ENCODE measurements around the gene MLLT10. TPM values are rescaled to one million over a fixed set of nuclear protein-coding genes. Genes with fewer than 3 reads are reported as not detected.

Gene MLLT10
- total RNA-seq, 6 experiments from 2014 or later = 15.8 to 49.4 (median 20.1) TPM

GRCh38 chr10:21603721-21604120 is 69.7 kb downstream of the MLLT10 start:
- Histone ChIP-seq H3K4me1 (peaks cover 0 to 6% (median 0%) of the 10 kb centered on the region in 4 donors), H3K4me3 (no peak overlapping the region), H3K9me3 (peaks cover 0 to 1% (median 0%) of the 10 kb centered on the region in 4 donors), H3K36me3 (peaks cover 0 to 11% (median 0%) of the 10 kb centered on the region in 4 donors), H3K27me3 (no peaks in the 10 kb centered on the region), H3K27ac (no peak overlapping the region)
- ATAC-seq (no peak), DNase-seq (no peak)
- intact Hi-C loops (cut with DNase I) = no loop called here
- no peak for TF ChIP-seq POLR2A (IDR thresholded peaks at IDR 0.05)
- TF ChIP-seq, protein P1, sequence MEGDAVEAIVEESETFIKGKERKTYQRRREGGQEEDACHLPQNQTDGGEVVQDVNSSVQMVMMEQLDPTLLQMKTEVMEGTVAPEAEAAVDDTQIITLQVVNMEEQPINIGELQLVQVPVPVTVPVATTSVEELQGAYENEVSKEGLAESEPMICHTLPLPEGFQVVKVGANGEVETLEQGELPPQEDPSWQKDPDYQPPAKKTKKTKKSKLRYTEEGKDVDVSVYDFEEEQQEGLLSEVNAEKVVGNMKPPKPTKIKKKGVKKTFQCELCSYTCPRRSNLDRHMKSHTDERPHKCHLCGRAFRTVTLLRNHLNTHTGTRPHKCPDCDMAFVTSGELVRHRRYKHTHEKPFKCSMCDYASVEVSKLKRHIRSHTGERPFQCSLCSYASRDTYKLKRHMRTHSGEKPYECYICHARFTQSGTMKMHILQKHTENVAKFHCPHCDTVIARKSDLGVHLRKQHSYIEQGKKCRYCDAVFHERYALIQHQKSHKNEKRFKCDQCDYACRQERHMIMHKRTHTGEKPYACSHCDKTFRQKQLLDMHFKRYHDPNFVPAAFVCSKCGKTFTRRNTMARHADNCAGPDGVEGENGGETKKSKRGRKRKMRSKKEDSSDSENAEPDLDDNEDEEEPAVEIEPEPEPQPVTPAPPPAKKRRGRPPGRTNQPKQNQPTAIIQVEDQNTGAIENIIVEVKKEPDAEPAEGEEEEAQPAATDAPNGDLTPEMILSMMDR (IDR thresholded peaks at IDR 0.05) = no peak

DNA sequence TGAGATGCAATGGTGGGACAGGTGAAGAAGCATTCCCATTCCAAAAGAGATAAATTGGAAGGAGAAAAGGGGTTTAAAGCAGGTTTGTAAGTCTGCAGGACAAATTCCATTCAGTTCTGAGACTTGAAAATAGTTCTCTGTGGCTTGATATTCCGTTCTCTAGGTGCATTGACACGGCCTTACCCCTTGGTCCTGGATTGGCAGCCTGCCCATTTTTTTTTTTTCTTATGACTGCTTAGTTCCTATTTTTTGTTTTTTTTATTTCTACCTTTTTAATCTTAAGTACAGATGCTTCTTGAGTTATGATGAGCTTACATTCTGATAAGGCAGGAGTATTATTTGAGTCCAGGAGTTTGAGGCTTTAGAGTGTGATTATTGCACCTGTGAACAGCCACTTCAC is 70.6 kb downstream of the MLLT10 start:
- ATAC-seq = peak in 1 of 4 donors; percentile 39
- no peaks in the 10 kb centered on the region for H3K27me3 ChIP-seq
- peaks cover 0 to 11% (median 0%) of the 10 kb centered on the region in 4 donors for H3K36me3 ChIP-seq
- TF ChIP-seq POLR2A (IDR thresholded peaks at IDR 0.05) = no peak
- TF ChIP-seq, protein P1 (IDR thresholded peaks at IDR 0.05) = no peak
- intact Hi-C loops (cut with DNase I) = no loop called here
- H3K27ac ChIP-seq = no peak overlapping the region
- no peak overlapping the region for H3K4me3 ChIP-seq
- 13% methylated on average over 2 of the region's 2 CpGs for WGBS (ENCODE audit: insufficient coverage, low coverage, low lambda C conversion rate, missing lambda C conversion rate)
- H3K4me1 ChIP-seq = peaks cover 0 to 1% (median 0%) of the 10 kb centered on the region in 4 donors
- H3K9me3 ChIP-seq = peaks cover 0 to 3% (median 0%) of the 10 kb centered on the region in 4 donors
- DNase-seq = no peak

- no peak overlapping the region for H3K27ac ChIP-seq
- DNase-seq (no peak), ATAC-seq (no peak)
- intact Hi-C loops (cut with DNase I) = no loop called here
- TF ChIP-seq, protein P1 (IDR thresholded peaks at IDR 0.05) = no peak
- no peak for TF ChIP-seq POLR2A (IDR thresholded peaks at IDR 0.05)
- WGBS (ENCODE audit: insufficient coverage, low coverage, low lambda C conversion rate, missing lambda C conversion rate) = 71% methylated on average over 1 of the region's 2 CpGs
- peaks cover 0 to 11% (median 0%) of the 10 kb centered on the region in 4 donors for H3K36me3 ChIP-seq
- no peak overlapping the region for H3K4me3 ChIP-seq
- H3K9me3 ChIP-seq = peaks cover 0 to 3% (median 0%) of the 10 kb centered on the region in 4 donors
- no peaks in the 10 kb centered on the region for H3K27me3 ChIP-seq
- peaks cover 0 to 11% (median 0%) of the 10 kb centered on the region in 4 donors for H3K4me1 ChIP-seq
These were observed 73.9 kb downstream of the MLLT10 start for GRCh38 chr10:21607907-21608306.

- TF ChIP-seq, protein P1 (IDR thresholded peaks at IDR 0.05) = no peak
- TF ChIP-seq POLR2A (IDR thresholded peaks at IDR 0.05) = no peak
- ATAC-seq (no peak), DNase-seq (no peak)
- H3K9me3 ChIP-seq = no peaks in the 10 kb centered on the region
- H3K4me3 ChIP-seq = no peak overlapping the region
- no peak overlapping the region for H3K27ac ChIP-seq
- H3K36me3 ChIP-seq = peaks cover 0 to 6% (median 0%) of the 10 kb centered on the region in 4 donors
- intact Hi-C loops (cut with DNase I) = no loop called here
- H3K4me1 ChIP-seq = peaks cover 0 to 21% (median 0%) of the 10 kb centered on the region in 4 donors
- 87% methylated on average over 3 of the region's 3 CpGs for WGBS (ENCODE audit: insufficient coverage, low coverage, low lambda C conversion rate, missing lambda C conversion rate)
- no peaks in the 10 kb centered on the region for H3K27me3 ChIP-seq
These were observed 80.0 kb downstream of the MLLT10 start for GRCh38 chr10:21614000-21614399.

- DNase-seq (no peak), ATAC-seq (no peak)
- H3K36me3 ChIP-seq = peaks cover 0 to 6% (median 0%) of the 10 kb centered on the region in 4 donors
- H3K27me3 ChIP-seq = no peaks in the 10 kb centered on the region
- intact Hi-C loops (cut with DNase I) = no loop called here
- TF ChIP-seq, protein P1 (IDR thresholded peaks at IDR 0.05) = no peak
- no peak for TF ChIP-seq POLR2A (IDR thresholded peaks at IDR 0.05)
- 80% methylated on average over 3 of the region's 3 CpGs for WGBS (ENCODE audit: insufficient coverage, low coverage, low lambda C conversion rate, missing lambda C conversion rate)
- no peak overlapping the region for H3K27ac ChIP-seq
- H3K4me3 ChIP-seq = no peak overlapping the region
- H3K9me3 ChIP-seq = no peaks in the 10 kb centered on the region
- peaks cover 0 to 15% (median 0%) of the 10 kb centered on the region in 4 donors for H3K4me1 ChIP-seq
These were observed 83.2 kb downstream of the MLLT10 start for GRCh38 chr10:21617267-21617666.

Measured in right lobe of liver (tissue), 6 donors.